Hematopoietic multipotent progenitor cell treated with erythropoietin and hydrocortisone succinate and interleukin-3 and kit ligand, for 6 days (in vitro differentiated cells): Measurements from ENCODE around the gene KLHL2.
A peak's percentile ranks its signal among the peaks of the same experiment; 100 is the strongest.

ENCODE experiments used
- DNase-seq: peaks from one replicate; pipeline ENCODE4 v3.0.0-alpha.2; 2015

Gene KLHL2

DNA sequence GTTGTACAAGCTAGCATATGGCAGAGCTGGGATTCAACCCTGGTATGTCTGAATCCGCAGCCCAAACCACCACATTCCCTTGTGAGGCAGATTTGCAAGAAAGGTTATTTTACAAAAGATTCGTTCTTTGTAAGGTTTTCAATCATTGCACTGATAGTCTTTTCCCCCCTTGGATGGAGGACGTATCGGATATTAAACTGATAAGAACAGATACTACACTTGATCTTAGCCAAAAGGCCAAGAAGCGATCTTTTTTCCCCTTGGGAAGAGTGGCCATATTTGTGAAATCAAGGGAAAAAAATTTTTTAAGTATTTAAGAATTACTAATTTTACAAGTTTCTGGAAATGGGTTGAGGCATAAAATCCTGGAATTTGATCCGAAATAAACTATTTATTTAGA is 85.7 kb downstream of the KLHL2 start:
- DNase-seq, result no peak

DNA sequence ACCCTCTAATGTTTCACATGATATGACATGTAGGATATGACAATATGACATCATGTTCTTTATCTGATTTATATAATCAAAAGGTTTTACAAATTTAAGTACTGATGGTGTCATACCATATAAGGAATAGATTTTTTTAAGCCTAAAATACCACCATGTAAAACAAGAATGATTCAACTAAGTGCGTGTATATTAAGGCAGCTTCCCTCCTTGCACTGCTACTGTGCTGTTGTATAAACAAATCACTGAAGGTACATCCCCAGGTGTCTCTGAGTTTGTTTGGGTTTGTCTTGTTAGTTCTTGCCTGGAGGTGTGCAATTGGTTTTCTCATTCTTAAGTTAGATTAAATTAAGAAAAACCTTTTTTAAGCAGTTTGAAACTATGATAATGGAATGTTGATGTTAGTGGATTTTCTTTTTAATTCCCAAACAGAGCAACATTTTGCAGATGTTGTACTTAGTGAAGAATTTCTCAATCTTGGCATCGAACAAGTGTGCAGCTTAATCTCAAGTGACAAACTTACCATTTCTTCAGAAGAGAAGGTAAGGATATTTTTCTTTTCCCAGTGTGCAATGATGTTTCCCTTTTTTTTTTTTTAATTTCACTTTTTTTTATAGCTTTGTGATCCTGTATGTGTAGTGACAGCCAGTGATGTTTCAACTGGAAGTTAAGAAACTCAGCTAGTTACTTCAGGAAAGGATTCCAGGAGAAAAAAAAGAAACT is 86.7 kb downstream of the KLHL2 start:
- no peak for DNase-seq

DNA sequence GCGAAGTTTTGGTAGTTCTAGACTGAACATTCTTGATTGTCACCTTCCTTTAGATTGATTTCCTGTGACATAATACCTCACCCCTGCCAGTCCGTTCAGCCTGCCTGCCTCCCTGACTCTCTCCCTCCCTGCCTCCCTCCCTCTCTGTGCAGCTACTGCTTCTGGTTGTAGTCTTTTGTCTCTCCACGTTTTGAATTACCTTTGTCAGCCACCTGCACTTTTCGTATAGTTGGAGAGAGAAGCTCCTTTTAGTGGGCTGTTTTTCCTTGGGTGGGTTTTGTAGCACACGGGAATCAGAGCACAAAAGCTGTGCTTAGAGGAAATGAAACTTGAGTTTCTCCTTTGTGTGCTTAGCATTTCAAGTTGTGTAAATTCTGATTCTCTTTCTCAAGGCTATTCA is 87.5 kb downstream of the KLHL2 start:
- no peak for DNase-seq

DNA sequence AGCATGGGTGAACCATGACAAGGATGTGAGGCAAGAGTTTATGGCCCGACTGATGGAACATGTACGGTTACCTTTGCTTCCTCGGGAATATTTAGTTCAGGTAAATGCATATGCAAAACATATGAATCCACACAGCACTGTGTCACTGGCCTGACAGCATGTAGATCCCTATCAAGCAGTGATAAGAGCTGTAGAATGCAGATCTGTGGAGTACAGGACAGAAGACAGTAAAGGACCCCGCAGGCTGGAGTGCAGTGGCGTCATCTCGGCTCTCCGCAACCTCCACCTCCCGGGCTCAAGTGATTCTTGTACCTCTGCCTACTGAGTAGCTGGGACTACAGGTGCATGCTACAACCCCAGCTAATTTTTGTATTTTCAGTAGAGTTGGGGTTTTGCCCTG is 90.3 kb downstream of the KLHL2 start:
- no peak for DNase-seq

DNA sequence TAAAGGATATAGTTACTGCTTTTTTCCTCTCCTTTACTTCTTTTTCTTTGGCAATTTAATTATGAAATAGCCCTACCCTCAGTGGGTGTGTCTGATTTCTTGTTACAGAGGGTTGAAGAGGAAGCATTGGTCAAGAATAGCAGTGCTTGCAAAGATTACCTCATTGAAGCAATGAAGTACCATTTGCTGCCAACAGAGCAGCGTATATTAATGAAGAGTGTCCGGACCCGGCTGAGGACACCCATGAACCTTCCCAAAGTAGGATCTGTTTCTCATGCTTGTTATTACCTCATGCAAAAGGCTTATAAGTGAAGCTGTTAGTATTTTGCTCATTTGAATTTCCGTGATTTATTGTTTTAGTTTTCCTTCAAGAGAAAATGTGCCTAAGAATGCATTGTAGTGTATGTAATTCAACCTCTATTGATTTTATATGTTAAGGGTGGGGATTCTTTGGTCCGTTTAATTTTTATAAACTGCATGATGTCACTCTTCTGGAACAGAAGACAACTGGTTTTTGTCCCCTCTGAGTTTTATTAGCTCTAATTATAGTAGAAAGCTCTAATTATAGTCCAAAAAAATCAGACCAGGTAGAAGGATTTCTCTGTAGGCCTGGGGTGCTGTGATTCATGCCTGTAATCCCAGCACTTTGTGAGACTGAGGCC is 92.2 kb downstream of the KLHL2 start:
- peak; percentile 38 for DNase-seq

DNA sequence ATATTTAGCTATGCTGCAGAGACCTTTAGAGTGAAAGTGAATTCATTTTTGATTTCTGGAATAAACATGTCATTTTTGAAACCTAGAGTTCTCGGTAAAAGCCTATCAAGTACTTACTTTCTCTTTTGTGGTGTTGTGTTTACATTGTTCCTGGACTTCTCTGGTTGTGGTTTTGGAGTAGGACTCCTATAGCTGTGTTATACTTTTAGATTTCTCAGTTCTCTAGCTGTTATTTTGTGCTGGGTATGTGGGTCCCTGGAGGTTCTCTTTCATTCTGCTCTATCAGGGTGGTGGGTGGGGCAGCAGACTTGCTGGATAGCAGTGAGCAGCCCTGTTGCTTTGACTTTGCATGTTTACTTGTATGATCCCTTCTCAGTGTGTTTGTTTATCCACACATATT is 94.5 kb downstream of the KLHL2 start:
- DNase-seq, result peak; percentile 39

DNA sequence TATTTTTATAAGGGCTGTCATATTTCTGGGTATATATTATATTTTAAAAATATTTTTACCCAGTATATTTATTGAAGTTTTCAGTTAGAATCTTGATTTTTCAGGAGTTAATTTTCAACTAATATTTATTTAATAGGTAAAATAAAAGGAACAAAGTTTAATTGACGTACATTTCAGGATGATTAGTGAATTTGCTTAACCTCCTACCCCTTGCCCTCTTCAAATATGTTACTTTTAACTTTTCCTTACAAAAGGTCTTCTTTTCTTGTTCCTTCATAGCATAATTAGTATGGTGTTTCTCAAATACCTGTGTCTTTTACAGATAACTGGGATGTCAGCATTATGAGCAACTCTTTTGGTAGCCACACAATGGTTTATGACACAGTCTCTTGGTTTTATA is 95.3 kb downstream of the KLHL2 start:
- DNase-seq, result no peak

DNA sequence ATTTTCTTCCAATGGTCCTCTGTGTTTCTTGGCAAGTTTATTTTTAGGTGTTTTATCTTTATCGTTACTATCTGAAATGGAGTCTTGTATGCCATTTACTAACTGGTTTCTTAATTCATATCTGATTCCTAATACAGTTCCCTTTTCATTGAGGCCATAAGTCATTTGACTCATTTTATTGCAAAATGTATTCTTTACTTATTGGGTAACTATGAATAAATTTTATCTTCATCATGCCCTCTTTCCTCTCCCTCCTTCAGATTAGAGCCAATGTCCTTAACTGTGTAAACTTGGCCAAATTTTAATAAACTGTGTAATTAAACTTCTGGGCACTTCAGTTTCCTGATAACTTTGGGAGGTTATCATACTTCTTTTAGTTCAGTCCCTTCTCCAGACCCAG is 100.8 kb downstream of the KLHL2 start:
- peak; percentile 53 for DNase-seq

DNA sequence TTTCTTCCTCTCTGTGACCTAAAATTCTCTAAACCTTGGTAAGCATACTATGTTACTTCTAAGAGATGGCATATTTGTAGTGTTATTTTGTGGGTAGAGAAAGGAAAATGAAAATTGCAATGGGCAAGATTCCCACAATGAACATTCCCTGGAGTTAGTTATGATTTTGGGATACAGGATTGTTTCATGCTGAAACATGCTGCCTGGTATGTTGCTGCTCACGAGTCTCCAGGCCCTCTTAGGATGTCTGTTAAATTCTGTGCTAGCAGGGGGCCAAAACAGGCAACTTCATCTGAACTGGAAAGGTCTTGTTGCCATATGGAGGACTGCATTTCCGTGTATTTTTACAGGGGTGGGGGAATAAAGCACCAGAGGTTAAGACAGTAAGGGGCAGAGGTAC is 101.2 kb downstream of the KLHL2 start:
- DNase-seq, result no peak

DNA sequence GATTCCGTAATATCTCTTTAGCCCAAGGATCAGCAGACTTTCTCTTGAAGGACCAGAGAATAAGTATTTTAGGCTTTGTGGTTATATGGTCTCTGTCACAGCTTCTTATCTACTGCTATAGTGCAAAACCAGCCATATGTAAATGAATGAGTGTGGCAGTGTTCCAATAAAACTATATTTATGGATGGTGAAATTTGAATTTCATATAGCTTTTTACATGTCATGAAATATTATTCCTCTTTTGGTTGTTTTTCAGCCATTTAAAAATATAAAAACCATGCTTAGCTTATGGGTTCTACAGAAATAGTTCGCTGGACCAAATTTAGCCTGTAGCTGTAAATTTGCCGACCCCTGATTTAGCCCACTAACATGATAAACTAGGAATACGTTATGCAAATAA is 102.1 kb downstream of the KLHL2 start:
- peak; percentile 38 for DNase-seq

DNA sequence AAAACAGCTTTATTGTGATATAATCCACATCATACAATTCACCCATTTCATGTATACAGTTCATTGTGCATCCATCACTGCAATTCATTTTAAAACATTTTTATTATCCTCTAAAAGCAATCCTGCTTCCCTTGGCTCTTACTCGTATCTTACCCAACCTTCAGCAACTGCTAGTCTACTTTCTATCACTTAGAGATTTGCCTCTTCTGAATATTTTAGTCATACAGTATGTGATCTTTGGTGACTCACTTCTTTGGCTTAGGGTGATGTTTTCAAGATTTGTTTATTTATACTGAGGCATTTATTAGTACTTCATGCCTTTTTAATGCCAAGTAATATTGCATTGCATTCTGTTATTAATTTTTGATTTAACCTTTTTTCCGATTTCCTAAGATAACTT is 105.1 kb downstream of the KLHL2 start:
- DNase-seq, result no peak

DNA sequence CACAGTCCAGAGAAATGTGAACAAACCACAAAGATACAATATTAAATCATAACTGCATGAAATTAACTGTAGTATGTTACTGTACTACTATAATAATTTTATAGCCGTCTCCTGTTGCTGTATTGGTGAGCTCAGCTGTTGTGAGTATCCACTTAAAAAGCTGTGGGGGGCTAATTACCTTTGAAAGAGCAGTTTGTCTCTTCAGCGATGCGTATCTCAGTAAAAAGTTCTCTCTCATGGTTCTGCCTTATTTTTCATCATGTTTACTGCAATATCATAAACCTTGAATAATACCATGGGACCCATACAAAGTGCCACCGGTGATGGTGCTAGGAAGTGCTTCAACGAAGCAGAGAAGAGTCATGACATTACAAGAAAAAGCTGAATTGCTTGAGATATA is 111.7 kb downstream of the KLHL2 start:
- no peak for DNase-seq

DNA sequence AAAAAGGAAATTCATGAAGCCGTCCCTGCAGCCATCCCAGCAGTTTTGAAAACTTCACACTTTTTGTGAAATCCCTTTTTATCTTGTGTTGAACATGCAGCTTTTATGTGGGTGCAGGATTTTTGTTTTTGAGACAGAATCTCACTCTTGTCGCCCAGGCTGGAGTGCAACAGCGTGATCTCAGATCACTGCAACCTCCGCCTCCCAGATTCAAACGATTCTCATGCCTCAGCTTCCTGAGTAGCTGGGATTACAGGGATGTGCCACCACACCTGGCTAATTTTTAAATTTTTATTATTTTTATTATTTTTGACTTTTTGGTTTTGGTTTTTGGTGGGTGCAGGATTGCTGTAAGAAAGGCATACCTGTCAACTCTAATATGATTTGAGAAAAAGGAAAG is 112.1 kb downstream of the KLHL2 start:
- no peak for DNase-seq

DNA sequence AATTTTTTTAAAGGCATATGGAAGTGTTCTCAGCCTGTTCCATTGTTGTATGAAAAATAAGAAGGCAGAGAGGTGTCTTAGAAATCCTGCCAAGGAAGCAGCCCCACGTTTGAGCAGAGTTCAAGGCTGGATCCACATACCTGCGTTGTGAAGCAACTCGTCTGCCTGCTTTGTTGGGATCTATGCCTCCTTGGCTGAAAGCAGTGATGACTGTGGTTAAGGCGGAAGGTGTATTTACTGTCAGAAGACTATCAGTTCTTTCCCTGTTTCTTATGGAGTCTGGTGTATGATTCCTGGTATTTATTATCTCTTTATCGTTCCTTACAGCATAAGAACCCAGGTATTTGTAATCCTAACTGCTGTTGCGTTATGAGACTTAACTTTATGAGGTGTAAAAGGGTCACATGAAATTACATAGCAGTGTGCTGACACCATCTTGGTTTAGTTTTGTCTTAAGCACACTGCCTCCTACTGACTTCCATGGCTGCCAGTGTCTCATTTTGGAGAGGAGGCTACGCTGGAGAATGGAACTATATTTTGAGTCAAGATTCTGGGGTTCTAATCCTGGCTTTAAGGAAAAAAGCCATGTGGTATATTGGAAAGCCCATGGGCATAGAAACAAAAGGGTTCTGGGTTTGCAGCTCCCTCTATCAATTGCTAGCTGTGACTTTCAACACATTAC is 117.0 kb downstream of the KLHL2 start:
- no peak for DNase-seq

DNA sequence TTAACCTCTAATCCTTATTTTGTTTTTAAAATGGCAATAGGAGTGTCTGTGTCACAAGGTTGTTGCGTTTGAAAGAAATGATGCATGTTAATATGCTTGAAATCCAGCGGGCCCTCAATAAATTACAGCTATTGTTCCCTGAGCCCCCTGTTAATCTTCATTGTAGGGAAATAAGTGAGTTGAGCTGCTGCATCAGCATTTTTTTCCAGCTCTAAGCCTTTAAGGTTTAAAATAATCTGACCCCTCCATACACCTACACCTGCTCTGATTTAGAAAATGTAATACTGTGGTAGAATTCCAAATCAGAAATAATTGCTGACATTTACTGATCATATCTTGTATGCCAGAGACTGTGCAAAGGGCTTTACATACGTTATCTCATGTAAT is 117.5 kb downstream of the KLHL2 start:
- no peak for DNase-seq

DNA sequence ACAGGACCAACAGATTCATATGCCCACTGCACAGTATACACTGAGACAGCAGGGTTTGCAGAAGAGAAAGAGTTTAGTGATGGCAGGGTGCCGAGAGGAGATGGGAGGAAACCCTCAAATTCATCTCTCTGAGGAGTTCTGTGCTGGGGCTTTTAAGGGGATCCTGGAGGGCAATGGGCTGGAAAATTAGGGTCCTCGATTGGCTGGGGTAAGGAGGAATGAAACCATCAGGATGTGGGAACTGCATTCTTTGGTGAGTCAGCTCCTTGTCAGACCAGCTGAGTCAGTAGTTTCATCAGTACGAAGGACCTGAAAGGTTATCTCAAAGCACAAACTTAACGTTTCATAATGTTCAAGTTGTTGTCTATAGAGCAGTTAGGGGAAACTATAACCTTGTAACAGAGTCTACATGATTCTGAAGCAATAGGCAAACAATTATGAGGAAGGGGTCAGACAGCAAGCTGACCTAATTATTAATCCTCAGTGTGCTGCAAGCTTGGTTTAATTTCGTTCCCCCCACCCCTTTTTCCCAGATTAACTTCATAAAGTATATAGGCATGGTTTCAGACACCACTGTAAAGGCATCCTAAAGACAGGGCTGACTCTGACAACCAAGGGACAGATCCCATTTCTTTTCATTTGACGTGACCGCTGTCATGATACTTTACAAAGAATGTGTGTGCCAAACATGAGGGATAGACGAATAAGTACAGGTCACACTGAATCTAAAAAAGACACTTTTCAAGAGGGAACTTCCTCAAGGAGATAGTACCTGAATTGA is 118.6 kb downstream of the KLHL2 start:
- DNase-seq, result peak; percentile 59

DNA sequence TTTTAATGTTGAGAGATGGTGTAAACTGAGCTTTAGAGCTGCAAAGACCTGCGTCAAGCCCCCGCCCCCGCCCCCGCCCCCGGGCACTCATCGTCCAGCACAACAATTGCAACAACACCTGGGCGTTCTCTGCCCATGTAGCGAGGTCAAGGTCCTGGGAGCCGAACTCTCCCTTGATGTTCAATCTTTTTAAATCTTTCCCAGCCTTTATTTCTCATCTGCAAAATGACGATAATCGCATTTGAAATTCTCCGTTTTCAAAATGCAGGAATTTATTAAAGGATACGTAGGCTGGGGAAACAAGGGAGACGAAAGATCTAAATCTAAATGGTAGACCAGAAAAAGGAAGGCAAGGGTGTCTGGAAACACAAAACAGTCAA is 119.5 kb downstream of the KLHL2 start:
- peak; percentile 58 for DNase-seq

DNA sequence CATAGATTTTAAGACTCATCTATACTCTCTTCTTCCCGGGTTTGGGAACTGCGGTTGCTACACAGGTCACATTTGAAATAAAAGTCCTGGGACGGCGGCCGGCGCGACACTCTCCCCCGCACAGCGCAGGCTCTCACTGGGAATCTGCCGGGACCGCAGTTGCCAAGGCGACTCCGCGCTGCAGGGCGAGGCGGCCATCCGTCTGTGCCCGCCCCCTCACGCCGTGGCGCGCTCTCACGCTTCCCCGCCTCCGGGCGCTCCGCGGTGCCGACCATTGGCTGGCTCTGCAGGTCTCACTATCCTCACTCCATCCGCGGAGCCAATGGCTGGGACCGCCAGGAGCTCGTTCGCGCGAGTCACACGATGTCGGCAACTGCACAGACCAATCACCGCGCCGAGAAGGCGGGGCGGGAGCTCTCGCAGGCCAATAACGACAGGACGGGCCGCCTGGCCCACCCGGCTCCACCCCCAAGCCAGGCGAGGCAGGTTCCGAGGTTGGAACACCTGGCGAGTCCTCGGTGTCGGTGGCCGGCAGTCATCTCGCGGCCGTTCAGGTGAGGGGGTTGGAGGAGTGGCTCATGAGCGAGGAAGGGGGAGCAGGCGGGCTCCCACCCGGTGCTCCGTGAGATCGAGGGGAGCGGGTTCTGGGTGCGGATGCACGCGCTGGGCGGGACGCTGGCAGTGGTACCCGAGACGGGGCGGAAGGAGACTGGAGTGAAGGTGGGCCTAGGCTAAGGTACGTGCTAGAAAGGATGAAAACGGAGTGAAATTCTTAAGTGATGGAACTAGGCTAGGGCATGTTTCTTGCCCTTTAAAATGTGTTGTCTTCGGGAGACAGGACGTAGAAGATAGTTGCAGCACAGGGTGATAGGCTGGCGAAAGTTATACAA is 120.1 kb downstream of the KLHL2 start, which contains the start of gene MSMO1:
TSS of gene MSMO1 (plus strand) at position 459 of the 890 bp plus-strand sequence. CDS start 5,702 bp downstream, outside the sequence.
- DNase-seq, result peak; percentile 99

DNA sequence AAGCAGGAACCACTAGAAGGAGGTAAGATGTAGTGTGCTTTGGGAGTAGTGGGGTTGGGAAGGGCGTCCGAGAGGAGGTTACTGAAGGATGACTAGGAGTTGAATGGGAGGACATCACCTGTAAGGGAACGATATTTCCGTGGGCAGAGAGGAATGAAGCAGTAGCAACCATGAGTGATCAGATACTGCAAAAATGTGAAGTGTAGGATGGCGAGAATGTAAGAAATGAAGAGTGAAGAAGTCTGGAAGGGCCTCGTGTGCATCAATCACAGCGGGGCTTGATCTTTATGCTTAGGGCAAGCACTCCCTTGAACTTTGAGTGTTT is 120.7 kb downstream of the KLHL2 start:
- DNase-seq, result no peak

DNA sequence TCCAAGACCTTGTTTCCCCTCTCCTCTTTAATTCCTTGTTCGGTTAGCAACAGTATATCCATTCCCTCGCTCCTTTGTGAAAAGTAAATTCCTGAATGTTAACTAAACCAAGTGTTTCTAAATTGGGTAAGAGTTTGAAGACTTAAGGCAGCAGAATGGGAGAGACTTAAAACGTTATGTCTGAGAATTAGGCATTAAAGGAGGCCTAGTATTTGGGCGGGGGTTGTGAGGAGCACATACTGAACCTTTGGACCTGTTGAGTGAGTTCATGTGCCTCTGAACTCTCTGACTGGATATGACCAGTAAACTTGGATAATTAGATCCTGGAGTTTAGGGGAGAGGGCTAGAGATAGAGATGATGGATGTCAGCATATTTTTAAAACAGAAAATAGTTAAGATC is 121.3 kb downstream of the KLHL2 start:
- peak; percentile 36 for DNase-seq

DNA sequence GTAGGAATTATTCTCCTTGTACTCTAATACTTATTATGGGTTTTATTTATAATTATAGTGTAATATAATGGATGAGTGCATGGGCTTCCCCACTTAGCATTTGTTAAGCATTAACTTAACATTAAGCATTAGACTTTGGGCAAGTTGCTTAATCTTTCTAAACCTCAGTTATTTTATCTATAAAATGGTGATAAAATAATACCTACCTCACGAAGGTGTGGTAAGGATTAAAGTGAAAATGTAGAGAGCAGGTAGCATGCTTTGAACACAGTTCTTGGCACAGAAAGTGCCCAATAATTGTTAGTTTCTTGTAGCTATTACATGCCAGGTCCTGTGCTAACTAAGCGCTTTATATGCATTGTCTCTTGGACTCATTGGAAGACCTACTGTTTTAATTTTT is 122.7 kb downstream of the KLHL2 start:
- DNase-seq, result no peak

DNA sequence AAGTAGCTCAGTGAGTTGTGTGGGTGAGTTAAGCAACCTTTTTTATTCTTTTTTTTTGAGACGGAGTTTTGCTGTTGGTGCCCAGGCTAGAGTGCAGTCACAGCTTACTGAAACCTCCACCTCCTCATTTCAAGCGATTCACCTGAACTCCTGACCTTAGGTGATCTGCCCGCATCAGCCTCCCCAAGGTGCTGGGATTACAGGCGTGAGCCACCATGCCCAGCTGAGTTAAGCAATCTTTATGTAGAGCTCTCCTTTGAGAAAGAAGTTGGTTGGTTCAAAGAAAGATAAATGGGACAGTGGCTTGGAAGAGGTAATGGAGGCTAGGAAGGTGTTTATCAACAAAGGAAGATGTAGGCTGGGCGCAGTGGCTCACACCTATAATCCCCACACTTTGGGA is 123.3 kb downstream of the KLHL2 start:
- DNase-seq, result no peak

DNA sequence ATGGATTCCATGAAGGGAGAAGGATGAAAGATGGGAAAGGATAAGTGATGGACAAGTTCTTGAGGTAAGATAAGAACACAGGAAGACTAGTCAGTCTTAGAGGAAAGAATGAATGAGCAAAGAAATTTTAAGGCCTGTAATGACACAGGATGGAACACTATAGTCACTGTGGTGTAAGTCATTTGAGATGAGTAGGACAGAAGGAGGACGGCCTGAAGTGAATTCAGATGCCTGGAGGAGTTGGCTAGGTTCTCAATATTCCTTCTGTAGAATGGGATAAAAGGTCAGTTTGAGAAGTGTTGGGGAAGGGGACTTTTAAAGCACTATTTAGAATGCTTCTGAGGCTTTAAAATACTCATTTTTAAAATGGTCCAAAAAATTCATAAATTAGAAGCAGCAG is 124.0 kb downstream of the KLHL2 start:
- DNase-seq, result peak; percentile 68
